Measurements from ENCODE around the gene NAIP.
"Not testable (repeated sequence)": the region's sequence is repeated elsewhere in the genome, so short reads cannot be mapped to it uniquely, and the experiment has no call there.

Gene NAIP, protein sequence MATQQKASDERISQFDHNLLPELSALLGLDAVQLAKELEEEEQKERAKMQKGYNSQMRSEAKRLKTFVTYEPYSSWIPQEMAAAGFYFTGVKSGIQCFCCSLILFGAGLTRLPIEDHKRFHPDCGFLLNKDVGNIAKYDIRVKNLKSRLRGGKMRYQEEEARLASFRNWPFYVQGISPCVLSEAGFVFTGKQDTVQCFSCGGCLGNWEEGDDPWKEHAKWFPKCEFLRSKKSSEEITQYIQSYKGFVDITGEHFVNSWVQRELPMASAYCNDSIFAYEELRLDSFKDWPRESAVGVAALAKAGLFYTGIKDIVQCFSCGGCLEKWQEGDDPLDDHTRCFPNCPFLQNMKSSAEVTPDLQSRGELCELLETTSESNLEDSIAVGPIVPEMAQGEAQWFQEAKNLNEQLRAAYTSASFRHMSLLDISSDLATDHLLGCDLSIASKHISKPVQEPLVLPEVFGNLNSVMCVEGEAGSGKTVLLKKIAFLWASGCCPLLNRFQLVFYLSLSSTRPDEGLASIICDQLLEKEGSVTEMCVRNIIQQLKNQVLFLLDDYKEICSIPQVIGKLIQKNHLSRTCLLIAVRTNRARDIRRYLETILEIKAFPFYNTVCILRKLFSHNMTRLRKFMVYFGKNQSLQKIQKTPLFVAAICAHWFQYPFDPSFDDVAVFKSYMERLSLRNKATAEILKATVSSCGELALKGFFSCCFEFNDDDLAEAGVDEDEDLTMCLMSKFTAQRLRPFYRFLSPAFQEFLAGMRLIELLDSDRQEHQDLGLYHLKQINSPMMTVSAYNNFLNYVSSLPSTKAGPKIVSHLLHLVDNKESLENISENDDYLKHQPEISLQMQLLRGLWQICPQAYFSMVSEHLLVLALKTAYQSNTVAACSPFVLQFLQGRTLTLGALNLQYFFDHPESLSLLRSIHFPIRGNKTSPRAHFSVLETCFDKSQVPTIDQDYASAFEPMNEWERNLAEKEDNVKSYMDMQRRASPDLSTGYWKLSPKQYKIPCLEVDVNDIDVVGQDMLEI (N-terminal part only)

DNA sequence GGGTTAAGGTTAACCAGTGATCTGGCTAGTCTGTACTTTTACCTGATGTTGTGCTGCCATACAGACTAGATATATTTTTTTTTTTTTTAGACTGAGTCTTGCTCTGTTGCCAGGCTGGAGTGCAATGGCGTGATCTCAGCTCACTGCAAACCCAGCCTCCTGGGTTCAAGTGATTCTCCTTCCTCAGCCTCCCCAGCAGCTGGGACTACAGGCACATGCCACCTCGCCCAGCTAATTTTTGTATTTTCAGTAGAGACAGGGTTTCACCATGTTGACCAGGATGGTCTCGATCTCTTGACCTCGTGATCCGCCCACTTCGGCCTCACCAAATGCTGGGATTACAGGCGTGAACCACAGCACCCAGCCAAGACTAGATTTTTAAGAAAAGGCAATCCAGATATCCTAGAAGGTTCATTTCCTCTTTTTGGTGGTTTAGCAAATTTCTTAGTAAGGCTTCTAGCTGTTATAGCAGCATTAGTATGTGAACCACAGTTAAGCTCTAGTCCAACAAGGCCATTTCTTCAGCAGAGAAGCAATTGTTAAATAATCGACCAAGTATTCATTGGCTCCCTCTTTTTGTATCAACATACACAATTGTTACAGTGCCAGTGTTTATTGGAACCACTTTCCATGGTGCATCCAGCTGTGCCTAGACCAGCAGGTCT is at the start of gene NAIP:
Gene NAIP (minus strand): TSS at position 51 of the 665 bp plus-strand sequence. CDS start 12,424 bp downstream, outside the sequence.
- not testable (repeated sequence) for DNase-seq

DNA sequence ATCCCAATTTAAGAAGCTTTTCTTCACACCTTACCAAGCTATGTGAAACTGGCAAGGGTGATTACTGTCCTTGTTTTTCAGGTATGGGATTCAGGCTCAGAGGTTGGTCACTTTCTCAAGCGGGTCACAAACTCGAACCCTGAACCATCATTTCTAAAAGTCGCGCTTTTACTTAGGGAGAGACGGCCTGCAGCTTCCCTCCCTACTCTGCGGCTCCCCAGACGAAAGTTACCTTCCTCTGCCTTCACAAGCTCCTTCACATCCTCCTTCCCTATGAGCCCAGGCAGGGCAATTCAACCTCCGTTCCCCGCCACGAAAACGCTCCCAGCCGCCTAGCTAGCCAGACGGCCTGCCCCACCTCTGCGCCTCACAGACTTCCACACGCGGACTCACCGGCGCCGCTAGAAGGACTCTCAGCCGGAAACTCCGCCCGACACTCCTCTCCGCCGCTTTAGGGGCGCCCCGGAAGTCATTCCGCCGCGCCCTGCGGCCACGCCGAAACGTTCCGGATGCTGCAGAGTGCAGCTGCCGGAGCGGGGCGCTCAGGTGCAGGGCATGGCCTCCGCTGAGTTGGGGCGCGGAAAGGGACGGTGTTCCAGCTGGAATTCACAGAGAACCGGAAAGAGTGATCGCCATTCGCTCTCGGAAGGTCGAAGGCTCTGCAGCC is 42.3 kb upstream of the NAIP start, which contains the start of gene GTF2H2:
Gene GTF2H2 (minus strand): TSS at position 415 of the 667 bp plus-strand sequence. CDS start 4,913 bp downstream, outside the sequence.
- DNase-seq, result not testable (repeated sequence)

DNA sequence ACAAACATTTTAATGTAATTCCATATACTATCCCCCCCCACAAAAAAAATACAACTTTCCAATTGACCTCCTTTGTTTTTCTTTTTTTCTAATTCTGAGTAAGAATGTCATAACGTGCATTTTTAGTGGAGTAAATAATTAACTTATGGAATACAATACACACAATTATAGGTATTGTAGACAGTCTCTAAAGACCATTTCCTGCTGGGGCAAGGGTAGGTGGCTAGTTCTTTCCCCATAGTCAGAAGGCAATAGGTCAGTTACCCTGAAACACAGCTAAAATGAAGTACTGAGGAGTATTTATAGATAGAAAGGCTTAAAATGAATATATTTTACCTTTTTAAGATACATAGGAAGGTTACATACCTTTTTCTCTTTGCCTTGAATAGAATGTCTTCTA is 36.2 kb upstream of the NAIP start:
- not testable (repeated sequence) for DNase-seq

DNA sequence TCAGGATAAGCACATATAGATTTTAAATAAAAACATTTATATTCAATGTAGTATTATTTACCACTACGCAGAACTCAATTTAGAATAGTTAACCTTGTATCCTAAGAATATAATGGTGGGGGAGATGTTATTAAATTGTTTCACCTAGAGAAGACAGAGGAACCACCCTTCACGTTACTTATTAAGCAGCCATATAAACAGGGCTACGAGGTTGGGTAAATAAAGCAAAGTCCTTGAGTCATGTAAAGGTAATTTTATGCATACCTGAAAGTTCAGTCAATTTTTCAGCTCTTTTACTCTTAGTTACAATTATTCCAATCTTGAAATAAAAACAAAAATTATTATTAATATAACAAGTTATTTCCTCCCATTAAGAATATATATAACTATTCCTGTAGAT is 34.3 kb upstream of the NAIP start:
- not testable (repeated sequence) for DNase-seq

GRCh38 chr5:71044808-71045207 is 19.7 kb upstream of the NAIP start:
- not testable (repeated sequence) for DNase-seq

DNA sequence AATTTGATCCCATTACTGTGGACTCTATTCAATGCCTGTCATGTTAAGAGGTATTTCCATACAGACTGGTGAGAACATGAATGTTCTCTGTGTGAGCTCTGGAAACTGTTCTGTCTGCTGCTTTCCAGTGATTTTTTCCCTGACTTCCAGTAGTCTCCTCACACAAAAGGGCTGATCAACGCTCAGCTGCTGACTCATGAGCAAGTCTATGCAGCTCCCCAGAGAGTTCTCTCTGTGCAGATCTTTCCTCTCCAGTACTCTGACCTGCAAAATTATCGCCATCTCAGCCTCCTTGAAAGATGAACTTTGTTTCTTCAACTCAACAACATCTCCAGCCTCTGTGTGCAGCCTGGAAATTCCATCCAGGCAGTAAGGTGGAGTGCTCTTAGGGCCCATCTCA is 19.0 kb upstream of the NAIP start:
- DNase-seq, result not testable (repeated sequence)

GRCh38 chr5:71031046-71031776 is 6.1 kb upstream of the NAIP start:
- not testable (repeated sequence) for DNase-seq

- DNase-seq, result not testable (repeated sequence)
These were observed 4.5 kb downstream of the NAIP start for GRCh38 chr5:71020643-71021042.

DNA sequence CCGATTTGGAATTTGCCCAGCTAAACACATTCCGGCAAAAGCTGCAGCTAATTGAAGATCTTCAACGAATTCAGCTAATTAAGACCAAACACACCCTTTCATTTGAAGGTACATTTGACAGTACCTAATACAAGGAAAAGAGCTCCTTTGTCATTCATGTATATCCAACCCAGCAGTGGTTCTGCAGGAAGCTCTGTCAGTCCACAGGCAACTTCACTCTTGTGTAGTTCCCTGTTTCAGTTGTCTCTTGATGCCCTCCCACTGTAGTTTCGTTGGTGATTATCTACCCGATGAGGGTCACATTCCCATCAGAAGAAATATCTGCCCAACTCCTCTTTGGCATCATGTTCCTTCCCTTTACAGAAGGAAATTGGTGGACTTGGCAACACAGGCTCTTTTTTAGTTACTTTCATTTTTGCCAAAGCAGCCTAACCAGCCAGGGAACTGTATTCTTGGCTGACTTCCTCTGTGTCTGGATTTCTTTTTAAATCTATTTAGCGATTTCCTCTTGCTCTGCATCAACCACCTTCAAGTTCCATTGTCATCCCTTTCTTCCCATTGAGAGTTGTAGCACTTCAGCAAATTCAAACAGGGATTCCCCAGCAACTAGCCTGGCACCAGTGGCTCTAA is 6.6 kb downstream of the NAIP start:
- not testable (repeated sequence) for DNase-seq

- DNase-seq, result no peak
These were observed 11.0 kb downstream of the NAIP start for GRCh38 chr5:71014176-71014575.

DNA sequence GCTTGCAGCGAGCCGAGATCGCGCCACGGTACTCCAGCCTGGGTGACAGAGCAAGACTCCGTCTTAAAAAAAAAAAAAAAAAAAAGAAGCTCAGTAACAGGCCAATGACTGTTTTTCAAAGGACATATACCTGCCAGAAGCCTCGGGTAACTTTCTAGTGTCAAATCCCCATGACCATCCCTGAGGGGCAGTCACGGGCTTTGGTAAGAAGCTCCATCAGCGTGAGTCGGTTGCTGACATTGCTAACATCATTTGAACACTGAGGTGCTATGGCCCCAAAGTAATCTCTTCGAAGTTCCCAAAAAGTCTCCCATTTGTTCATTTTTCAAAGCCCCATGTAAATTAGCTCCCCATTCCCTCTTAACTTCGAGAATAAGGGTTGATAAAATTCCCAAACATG is 11.6 kb downstream of the NAIP start:
- DNase-seq, result no peak

- DNase-seq, result no peak
These were observed 13.8 kb downstream of the NAIP start for GRCh38 chr5:71011194-71011792.

- DNase-seq, result not testable (repeated sequence)
These were observed 18.2 kb downstream of the NAIP start for GRCh38 chr5:71006983-71007382.

GRCh38 chr5:70984882-70985281 is 40.3 kb downstream of the NAIP start:
- DNase-seq, result not testable (repeated sequence)

- not testable (repeated sequence) for DNase-seq
These were observed 57.9 kb downstream of the NAIP start for GRCh38 chr5:70967220-70967619.

DNA sequence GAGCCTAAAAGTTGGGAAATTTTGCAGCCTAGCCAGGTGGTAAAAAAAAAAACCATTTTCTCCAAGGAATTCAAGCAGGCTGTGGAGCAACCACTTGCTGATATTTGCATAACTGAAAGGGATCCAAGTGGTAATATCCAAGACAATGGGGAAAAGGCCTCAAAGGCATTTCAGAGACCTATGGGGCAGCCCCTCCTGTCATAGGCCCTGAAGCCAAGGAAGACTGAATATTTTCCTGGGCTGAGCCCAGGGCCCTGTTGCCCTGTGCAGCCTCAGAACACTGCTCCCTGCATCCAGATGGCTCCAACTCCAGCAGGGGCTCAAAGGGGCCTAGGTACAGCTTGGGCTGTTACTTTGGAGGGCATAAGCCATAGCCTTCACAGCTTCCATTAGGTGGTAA is 60.6 kb downstream of the NAIP start:
- DNase-seq, result not testable (repeated sequence)

DNA sequence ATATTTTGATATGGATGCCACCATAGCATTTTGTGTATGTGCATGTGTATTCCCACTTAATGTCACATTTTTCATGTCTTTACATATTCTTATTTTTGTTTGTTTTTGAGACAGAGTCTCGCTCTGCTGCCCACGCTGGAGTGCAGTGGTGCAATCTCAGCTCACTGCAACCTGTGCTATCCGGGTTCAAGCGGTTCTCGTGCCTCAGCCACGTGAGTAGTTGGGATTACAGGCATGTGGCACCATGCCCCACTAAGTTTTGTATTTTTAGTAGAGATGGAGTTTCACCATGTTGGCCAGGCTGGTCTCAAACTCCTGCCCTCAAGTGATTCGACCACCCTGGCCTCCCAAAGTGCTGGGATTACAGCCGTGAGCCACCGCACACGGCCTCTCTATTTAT is 72.1 kb downstream of the NAIP start:
- not testable (repeated sequence) for DNase-seq

GRCh38 chr5:70932560-70932959 is 92.6 kb downstream of the NAIP start:
- not testable (repeated sequence) for DNase-seq

- not testable (repeated sequence) for DNase-seq
These were observed 93.3 kb downstream of the NAIP start for GRCh38 chr5:70931709-70932368.

- DNase-seq, result not testable (repeated sequence)
These were observed 100.0 kb downstream of the NAIP start for GRCh38 chr5:70925211-70925562.
